Suppressor macrophage treated with lipopolysaccharide for 4 hours (primary cell): ENCODE data around the gene CAPN11.
"Not testable (repeated sequence)": the region's sequence is repeated elsewhere in the genome, so short reads cannot be mapped to it uniquely, and the experiment has no call there.

Experiments
- DNase-seq: peaks from one replicate; pipeline ENCODE4 v3.0.0-alpha.2; 2020

The CAPN11 gene

DNA sequence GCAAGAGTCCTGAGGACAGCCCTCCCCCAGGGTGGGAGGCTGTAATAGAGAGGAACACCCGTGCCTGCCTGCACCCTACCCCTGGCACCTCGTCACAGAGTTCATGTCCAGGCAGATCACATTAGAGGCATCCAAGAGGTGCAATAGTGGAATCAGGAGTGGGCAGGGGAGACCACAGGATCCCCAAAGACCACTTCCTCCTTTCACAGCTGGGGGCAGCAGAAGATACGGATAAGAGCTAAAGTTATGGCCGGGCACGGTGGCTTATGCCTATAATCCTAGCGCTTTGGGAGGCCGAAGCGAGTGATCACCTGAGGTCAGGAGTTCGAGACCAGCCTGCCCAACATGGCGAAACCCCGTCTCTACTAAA lies 1.5 kb upstream of the CAPN11 start:
- no peak for DNase-seq

GRCh38 chr6:44161997-44162338 lies 3.3 kb downstream of the CAPN11 start:
- DNase-seq, result no peak

DNA sequence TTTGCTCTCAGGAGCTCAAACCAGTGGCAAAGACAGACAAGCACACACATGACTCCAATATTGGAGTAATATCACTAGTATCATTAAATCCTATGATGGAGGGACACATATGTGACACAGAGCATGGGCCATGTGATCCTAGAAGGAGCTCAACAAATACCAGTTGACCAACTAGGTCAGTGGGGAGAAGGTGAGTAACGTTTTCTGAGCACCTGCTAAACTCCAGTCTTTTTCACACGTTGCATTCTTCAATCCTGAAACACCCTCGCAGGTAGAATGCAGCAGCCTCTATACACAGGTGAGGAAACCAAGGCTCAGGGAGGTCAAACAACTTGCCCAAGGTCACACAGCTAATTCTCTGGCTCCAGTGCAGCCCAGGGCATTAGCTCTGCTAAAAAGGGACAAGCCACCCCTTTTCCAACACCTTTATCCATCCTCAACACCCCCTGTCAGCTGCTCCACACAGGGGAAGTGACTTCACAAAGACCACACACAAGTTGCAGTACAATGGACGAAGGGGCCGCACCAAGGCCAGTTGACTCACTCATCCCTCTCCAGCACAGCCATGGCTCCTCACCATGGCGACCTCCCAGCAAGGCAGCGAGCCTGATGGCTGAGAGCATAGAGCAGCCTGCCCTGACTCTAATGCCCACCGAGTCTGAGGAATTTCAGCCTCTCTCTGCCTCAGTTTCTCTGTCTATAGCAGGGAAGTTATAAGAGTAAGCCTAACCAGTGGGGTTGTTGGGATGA lies 4.4 kb downstream of the CAPN11 start:
- DNase-seq, result no peak

- DNase-seq, result no peak
These were observed 7.5 kb downstream of the CAPN11 start for GRCh38 chr6:44166116-44166515.

DNA sequence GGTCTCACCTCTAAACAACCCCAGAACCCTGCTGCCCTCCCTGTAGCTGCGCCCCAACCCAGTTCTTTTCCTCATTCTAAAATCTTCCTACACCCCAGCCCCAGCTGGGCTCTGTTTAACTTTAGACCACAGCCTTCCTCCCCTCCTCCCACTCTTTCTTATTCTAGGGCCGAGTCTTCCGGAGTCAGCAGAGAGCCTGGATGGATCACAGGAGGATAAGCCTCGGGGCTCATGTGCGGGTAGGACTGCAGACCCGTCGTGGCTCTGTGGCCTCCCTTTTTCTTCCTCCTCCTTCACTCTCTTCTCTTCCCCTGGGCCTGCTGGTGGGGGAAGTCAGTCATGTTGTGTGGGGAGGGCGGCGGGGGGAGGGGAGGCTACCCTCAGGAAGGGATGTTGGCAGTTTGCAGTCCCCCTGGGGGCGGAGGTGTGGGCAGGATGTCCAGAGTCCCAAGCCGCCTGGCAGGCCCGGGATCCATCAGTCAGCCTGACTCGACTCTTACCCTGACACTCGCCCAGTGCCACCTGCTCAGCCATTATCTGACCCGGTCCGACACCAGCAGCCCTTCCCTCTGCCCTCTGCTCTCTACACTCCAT lies 8.1 kb downstream of the CAPN11 start:
- DNase-seq, result no peak

- no peak for DNase-seq
These were observed 8.9 kb downstream of the CAPN11 start for GRCh38 chr6:44167567-44167966.

- no peak for DNase-seq
These were observed 10.5 kb downstream of the CAPN11 start for GRCh38 chr6:44169154-44169553.

GRCh38 chr6:44169886-44170570 lies 11.4 kb downstream of the CAPN11 start:
- no peak for DNase-seq

DNA sequence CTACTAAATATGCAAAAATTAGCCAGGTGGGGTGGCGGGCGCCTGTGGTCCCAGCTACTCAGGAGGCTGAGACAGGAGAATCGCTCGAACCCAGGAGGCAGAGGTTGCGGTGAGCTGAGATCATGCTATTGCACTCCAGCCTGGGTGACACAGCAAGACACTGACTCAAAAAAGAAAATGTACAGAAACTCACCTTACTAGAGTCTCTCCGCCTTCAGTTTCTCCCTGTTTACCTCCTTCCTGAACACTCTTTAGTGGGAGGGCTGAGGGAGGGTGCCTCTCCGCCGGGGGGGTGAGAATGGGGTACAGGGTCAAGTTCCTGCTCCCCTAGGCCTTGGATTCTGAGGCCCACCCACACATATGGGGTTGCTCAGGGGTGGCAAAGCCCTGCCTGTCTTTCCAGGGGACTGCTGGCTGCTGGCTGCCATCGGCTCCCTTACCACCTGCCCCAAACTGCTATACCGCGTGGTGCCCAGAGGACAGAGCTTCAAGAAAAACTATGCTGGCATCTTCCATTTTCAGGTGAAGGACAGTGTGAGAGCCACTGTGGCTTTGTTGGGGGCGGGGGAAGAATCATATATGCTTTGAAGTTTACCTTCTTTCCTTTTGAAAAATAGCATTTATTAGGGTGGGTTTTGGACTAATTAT lies 13.4 kb downstream of the CAPN11 start:
- DNase-seq, result no peak

GRCh38 chr6:44172731-44173500 lies 14.3 kb downstream of the CAPN11 start:
- peak; percentile 89 for DNase-seq

- no peak for DNase-seq
These were observed 17.6 kb downstream of the CAPN11 start for GRCh38 chr6:44176130-44176761.

DNA sequence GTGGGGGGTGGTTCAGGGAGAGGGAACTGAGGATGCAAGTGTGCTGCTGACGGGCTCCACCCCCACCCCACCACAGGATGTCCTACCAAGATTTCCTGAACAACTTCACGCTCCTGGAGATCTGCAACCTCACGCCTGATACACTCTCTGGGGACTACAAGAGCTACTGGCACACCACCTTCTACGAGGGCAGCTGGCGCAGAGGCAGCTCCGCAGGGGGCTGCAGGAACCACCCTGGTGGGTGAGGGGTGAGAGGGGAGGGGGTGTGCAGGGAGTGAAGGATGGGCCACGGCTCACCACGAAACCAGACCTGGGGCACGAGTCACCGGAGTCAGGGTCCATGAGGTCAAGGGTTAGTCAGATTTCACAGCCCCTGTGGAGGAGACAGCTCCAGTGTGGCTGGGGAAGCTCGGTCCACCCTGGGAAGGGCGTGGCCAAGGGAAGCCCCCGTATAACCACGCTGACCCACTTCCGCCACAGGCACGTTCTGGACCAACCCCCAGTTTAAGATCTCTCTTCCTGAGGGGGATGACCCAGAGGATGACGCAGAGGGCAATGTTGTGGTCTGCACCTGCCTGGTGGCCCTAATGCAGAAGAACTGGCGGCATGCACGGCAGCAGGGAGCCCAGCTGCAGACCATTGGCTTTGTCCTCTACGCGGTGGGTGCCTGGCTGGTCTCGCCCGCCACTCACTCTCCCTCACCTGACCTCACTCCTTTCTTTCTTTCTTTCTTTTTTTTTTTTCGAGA lies 18.3 kb downstream of the CAPN11 start:
- DNase-seq, result peak; percentile 21

DNA sequence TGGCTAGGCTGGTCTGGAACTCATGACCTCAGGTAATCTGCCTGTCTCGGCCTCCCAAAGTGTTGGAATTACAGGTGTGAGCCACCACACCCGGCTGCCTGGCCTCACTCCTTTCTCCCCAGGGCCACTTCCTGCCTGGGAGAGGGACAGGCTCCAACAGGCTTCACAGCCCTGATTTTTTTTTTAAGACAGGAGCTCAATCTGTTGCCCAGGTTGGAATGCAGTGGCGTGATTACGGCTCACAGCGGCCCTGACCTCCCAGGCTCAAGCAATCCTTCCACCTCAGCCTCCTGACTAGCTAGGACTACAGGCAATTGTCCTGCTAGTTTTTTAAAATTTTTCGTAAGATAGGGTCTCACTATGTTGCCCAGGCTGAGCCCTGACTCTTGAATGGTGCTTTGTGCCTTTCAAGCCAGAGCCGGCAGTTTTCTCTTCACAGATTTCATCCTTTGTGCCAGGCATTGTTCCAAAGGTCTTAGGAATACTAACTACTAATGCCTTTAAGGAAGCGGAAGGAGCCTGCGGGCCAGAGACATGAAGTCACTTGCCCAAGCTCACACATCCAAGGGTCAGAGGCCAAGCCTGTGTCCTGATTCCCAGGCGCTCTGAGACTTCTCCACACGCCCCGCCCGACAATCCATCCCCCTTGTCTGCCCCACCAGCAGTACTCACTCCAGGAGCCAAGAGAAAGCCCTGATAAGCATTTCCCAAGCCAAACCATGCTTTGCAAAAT lies 19.2 kb downstream of the CAPN11 start:
- no peak for DNase-seq

DNA sequence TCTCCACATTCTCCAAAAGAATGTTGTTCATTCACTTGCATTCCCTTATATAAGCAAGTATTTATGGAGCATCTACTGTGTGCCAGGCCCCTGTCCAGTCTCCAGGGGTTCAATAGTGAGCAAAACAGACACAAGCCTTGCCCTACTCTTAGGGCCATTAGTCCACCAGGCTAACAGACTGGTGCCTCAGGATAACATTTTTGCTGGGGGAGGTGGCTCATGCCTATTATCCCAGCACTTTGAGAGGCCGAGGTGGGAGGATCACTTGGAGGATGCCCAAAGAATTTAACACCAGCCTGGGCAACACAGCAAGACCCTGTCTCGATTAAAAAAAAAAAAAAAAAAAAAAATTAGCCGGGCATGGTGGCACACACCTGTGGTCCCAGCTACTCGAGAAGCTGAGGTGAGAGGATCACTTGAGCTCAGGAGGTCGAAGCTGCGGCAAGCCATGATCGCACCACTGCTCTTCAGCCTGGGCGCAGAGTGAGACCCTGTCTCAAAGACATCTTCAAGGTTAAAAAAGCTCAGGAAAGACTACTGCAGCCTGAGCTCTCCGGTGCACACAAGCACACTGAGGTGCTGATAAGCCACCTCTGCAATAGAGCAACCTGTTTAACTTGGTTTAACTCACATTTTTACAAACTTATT lies 19.9 kb downstream of the CAPN11 start:
- DNase-seq, result no peak

- no peak for DNase-seq
These were observed 20.5 kb downstream of the CAPN11 start for GRCh38 chr6:44179072-44179536.

DNA sequence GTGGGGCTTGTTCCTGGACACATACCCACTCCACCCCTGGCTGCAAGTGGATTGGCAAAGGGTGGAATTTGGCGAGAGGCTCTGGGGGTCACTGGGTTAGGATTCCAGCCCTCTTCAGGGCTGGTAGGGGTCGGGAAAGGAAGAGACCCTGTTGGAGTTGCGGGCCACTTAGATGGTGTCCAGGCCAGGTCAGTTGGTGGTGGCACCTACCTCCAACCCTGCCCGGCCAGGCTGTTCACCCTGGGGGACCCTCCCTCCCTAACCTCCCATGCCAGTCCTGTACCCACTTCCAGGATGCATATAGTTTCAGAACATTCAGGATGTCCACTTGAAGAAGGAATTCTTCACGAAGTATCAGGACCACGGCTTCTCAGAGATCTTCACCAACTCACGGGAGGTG lies 21.0 kb downstream of the CAPN11 start:
- DNase-seq, result no peak

DNA sequence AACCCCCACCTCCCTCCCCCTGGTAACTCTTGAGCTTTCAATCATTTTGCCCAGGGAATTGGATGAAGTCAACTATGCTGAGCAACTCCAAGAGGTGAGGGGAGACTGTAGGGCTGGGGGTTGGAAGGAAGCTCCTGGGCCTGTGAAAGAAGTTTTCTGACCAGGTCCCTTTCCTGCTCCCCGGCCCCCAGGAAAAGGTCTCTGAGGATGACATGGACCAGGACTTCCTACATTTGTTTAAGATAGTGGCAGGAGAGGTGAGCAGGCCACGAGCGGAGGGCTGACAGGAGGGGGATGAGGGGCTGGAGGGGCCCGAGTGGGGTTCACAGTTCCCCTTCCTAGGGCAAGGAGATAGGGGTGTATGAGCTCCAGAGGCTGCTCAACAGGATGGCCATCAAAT lies 21.8 kb downstream of the CAPN11 start:
- no peak for DNase-seq

- DNase-seq, result no peak
These were observed 22.3 kb downstream of the CAPN11 start for GRCh38 chr6:44180886-44181285.

GRCh38 chr6:44181784-44182183 lies 23.2 kb downstream of the CAPN11 start:
- not testable (repeated sequence) for DNase-seq

- DNase-seq, result no peak
These were observed 24.3 kb downstream of the CAPN11 start for GRCh38 chr6:44182911-44183390.
